NCI-H460 (cell line): ENCODE data around the gene FAM120C. TPM values are rescaled to one million over a fixed set of nuclear protein-coding genes. Genes with fewer than 3 reads are reported as not detected.

Source experiments
- DNase-seq: peaks from one replicate; pipeline ENCODE4 v3.0.0-alpha.2; 2016; ENCODE audit warnings: low read depth; ENCODE audit errors: extremely low read depth
- small RNA-seq, 2 experiments: library from RNA; depleted of rRNA; stranded (forward); fragments of <200 nt; gene quantifications; one replicate each; pipeline ENCODE3, GENCODE V24; 2014
- total RNA-seq: library from RNA; depleted of rRNA; stranded (reverse); fragments of >200 nt; shearing (Covaris generic); gene quantifications from 2 replicates; pipeline ENCODE4 v1.2.3, GENCODE V29; 2014; rRNA removed

The FAM120C gene
- total RNA-seq, 1 experiment from 2014 or later: 11.2 TPM

- DNase-seq: no peak
Measured at GRCh38 chrX:54043056-54043455, 140.0 kb downstream of the FAM120C start.

GRCh38 chrX:54042609-54043021, 140.4 kb downstream of the FAM120C start:
- DNase-seq: peak; percentile 34

- no peak for DNase-seq
Measured at GRCh38 chrX:54030329-54030728, 152.7 kb downstream of the FAM120C start.

GRCh38 chrX:54029529-54030143, 153.4 kb downstream of the FAM120C start:
- DNase-seq: no peak

- no peak for DNase-seq
Measured at GRCh38 chrX:54024350-54024749, 158.7 kb downstream of the FAM120C start.

Small RNAs within 50 kb of the gene (small RNA-seq; reads per million reads assigned to genes)
- gene AL589872.1: 0 reads per million in 2 experiments

Other genes with a start within 250 kb of the FAM120C start
- gene PHF8, start 138.8 kb downstream of the FAM120C start, total RNA-seq: 16.9 and 18.1 TPM in 2 replicates
- gene WNK3, start 174.8 kb upstream of the FAM120C start, total RNA-seq: 0.43 and 0.67 TPM in 2 replicates